ENCODE results near the gene GPR157.
A peak's percentile ranks its signal among the peaks of the same experiment; 100 is the strongest.
"Not testable (repeated sequence)": the region's sequence is repeated elsewhere in the genome, so short reads cannot be mapped to it uniquely, and the experiment has no call there.

The GPR157 gene

GRCh38 chr1:9145021-9145668 lies 16.2 kb upstream of the GPR157 start:
- H3K36me3 ChIP-seq, result no peaks in the 10 kb centered on the region
- no peaks in the 10 kb centered on the region for H3K27me3 ChIP-seq
- no peaks in the 10 kb centered on the region for H3K9me3 ChIP-seq
- DNase-seq, result peak; percentile 13
- H3K4me1 ChIP-seq, result no peaks in the 10 kb centered on the region
- no peak overlapping the region for H3K4me3 ChIP-seq (ENCODE audit: low read depth, low read length)
- no peak for TF ChIP-seq CTCF (IDR thresholded peaks at IDR 0.05; ENCODE audit: low read depth, low read length)

DNA sequence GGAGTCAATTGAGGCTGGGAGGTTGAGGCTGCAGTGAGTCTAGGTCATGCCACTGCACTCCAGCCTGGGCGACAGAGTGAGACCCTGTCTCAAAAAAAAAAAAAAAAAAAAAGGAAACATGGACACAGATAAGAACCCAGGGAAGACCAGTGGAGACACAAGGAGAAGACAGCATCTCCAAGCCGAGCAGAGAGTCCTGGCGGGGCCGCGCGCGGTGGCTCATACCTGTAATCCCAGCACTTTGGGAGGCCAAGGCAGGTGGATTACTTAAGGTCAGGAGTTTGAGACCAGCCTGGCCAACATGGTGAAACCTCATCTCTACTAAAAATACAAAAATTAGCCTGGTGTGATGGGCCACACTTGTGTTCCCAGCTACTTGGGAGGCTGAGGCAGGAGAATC lies 15.6 kb upstream of the GPR157 start:
- DNase-seq; H3K36me3 ChIP-seq; H3K4me3 ChIP-seq (ENCODE audit: low read depth, low read length); H3K9me3 ChIP-seq; H3K27me3 ChIP-seq; H3K4me1 ChIP-seq: not testable (repeated sequence)

DNA sequence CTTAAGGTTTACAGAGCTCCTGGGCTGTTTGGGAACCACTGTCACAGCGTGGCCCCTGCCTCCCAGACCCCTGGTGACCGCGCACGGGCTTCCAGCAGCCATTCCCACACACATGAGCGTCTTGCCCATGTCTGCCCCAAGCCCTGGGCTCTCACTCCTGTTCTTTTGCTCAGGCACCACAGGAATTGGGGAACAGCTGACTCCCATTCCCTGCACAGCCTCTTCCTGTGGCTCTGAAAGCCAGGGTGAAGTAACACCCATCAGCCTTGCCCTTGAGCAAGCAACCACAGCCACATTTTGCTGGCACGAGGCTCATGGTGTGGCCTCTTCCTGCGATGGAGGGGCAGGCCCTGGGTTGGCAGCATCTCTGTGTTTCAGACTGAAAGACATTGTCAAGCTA lies 14.3 kb upstream of the GPR157 start:
- TF ChIP-seq CTCF (IDR thresholded peaks at IDR 0.05; ENCODE audit: low read depth, low read length), result no peak
- Histone ChIP-seq H3K27me3 (no peaks in the 10 kb centered on the region), H3K36me3 (no peaks in the 10 kb centered on the region), H3K9me3 (no peaks in the 10 kb centered on the region), H3K4me3 (ENCODE audit: low read depth, low read length) (no peak overlapping the region), H3K4me1 (no peaks in the 10 kb centered on the region)
- DNase-seq, result no peak

GRCh38 chr1:9139930-9140329 lies 11.0 kb upstream of the GPR157 start:
- no peaks in the 10 kb centered on the region for H3K9me3 ChIP-seq
- H3K4me3 ChIP-seq (ENCODE audit: low read depth, low read length), result no peak overlapping the region
- no peak for DNase-seq
- no peaks in the 10 kb centered on the region for H3K27me3 ChIP-seq
- H3K36me3 ChIP-seq, result no peaks in the 10 kb centered on the region
- TF ChIP-seq CTCF (IDR thresholded peaks at IDR 0.05; ENCODE audit: low read depth, low read length), result no peak
- no peaks in the 10 kb centered on the region for H3K4me1 ChIP-seq

DNA sequence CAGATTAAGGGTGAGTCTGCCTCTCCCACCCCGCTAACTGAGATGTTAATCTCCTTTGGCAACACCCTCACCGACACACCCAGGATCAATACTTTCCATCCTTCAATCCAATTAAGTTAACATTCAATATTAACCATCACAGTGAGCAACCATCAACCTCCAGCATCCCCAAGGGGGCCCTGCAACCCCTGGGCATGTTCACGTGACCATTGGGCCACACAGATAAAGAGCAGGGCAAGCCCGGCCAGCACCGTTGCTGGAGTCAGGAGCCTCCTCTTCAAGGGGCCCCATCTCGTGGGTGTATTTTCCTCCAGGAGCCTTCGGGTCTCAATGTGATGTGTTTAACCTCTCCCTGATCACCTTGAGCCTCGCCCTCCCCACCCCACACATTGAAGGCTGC lies 8.0 kb upstream of the GPR157 start:
- no peaks in the 10 kb centered on the region for H3K9me3 ChIP-seq
- no peaks in the 10 kb centered on the region for H3K27me3 ChIP-seq
- TF ChIP-seq CTCF (IDR thresholded peaks at IDR 0.05; ENCODE audit: low read depth, low read length), result no peak
- no peak for DNase-seq
- H3K36me3 ChIP-seq, result no peaks in the 10 kb centered on the region
- H3K4me1 ChIP-seq, result no peaks in the 10 kb centered on the region
- no peak overlapping the region for H3K4me3 ChIP-seq (ENCODE audit: low read depth, low read length)

GRCh38 chr1:9135073-9135836 lies 6.4 kb upstream of the GPR157 start:
- H3K4me3 ChIP-seq (ENCODE audit: low read depth, low read length), result no peak overlapping the region
- no peaks in the 10 kb centered on the region for H3K4me1 ChIP-seq
- no peaks in the 10 kb centered on the region for H3K9me3 ChIP-seq
- no peak for DNase-seq
- no peaks in the 10 kb centered on the region for H3K27me3 ChIP-seq
- no peak for TF ChIP-seq CTCF (IDR thresholded peaks at IDR 0.05; ENCODE audit: low read depth, low read length)
- no peaks in the 10 kb centered on the region for H3K36me3 ChIP-seq

All from BE2C (cell line).